Measurements from ENCODE around the gene PPP2R3A. TPM values are rescaled to one million over a fixed set of nuclear protein-coding genes. Genes with fewer than 3 reads are reported as not detected.
"Not testable (repeated sequence)": the region's sequence is repeated elsewhere in the genome, so short reads cannot be mapped to it uniquely, and the experiment has no call there.

PPP2R3A gene
- total RNA-seq, 2 experiments from 2014 or later: 0.04 to 0.07 TPM

DNA sequence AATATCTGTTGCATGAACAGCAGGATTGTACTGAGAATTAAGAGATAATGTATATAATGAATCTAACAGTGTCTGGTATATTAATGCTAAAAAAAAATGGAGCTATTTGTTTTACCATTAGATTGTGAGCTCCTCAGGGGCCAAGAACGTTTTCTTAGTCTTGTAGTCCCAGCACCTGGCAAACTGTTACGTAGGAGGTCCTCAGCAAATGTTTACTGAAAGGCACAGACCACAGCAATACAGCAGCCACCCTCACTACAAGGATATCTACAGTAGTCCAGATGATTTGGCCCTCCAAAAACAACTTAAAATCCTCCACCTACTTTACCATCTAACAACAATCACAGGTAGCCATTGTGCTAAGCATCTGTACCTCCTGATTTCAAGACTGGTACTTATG, 170.9 kb downstream of the PPP2R3A start:
- Mint-ChIP-seq H3K27me3 (no peaks in the 10 kb centered on the region), H3K4me1 (peaks cover 11% of the 10 kb centered on the region), H3K4me3 (no peak overlapping the region), H3K36me3 (ENCODE audit: low read depth) (no peaks in the 10 kb centered on the region), H3K9me3 (no peaks in the 10 kb centered on the region), H3K27ac (no peak overlapping the region)
- CTCF ChIA-PET: interaction anchor here (1.0 kb wide), 1 partner anchor 12 kb away, joined by 3 read pairs; no protein-coding TSS in a partner anchor
- no peak for DNase-seq
- POLR2A ChIA-PET: no interaction called here

DNA sequence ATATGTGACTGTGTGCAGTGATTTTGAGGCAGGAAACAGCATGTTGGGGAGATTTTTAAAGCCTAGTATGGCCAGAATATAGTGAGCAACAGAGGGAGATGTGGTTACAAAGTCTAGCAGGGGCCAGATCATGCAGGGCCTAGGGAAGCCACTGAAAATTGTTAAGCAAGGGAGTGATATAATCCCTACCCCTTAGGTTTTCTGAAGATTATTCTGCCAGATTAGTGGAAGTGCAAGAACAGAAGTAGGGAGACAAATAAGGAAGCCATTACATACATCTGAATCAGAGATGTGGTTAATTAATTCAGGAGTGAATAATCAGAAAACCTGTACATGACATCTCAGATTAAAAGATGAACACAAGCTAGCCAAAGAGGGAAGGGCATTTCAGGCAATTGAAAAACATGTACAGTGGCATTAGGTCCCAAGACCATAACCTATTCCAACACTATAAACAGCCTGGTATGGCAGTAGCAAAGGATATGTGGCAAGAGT, 175.8 kb downstream of the PPP2R3A start:
- POLR2A ChIA-PET: no interaction called here

DNA sequence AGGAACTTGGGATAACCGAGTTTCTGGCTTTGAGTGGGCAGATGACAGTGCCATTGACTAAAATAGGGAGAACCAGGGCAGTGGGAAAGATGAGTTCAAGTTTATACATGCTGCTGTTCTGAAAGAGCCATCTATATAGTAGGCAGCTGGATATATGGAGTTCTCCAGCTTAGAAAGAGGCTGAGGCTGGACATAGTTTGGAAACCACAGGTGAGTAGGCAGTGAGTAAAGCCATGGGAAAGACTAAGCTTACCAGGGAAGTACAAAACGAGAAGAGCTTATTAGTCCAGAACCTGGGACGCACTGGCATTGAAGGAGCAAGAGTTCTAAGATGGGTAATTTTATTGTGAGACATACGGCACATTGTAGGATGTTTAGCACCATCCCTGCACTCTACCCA, 176.4 kb downstream of the PPP2R3A start:
- no peaks in the 10 kb centered on the region for H3K9me3 Mint-ChIP-seq
- ChIA-PET CTCF (no interaction called here), POLR2A (no interaction called here)
- no peak for DNase-seq
- no peak overlapping the region for H3K27ac Mint-ChIP-seq
- H3K4me3 Mint-ChIP-seq: no peak overlapping the region
- peaks cover 6% of the 10 kb centered on the region for H3K36me3 Mint-ChIP-seq (ENCODE audit: low read depth)
- peaks cover 7% of the 10 kb centered on the region for H3K4me1 Mint-ChIP-seq
- H3K27me3 Mint-ChIP-seq: no peaks in the 10 kb centered on the region

More for the DNA sequence above, 175.8 kb downstream of the PPP2R3A start:
- peaks cover 7% of the 10 kb centered on the region for H3K4me1 Mint-ChIP-seq
- no peak overlapping the region for H3K4me3 Mint-ChIP-seq
- peaks cover 5% of the 10 kb centered on the region for H3K36me3 Mint-ChIP-seq (ENCODE audit: low read depth)
- no peak for DNase-seq
- H3K27me3 Mint-ChIP-seq: no peaks in the 10 kb centered on the region
- no peaks in the 10 kb centered on the region for H3K9me3 Mint-ChIP-seq
- CTCF ChIA-PET: no interaction called here
- no peak overlapping the region for H3K27ac Mint-ChIP-seq

DNA sequence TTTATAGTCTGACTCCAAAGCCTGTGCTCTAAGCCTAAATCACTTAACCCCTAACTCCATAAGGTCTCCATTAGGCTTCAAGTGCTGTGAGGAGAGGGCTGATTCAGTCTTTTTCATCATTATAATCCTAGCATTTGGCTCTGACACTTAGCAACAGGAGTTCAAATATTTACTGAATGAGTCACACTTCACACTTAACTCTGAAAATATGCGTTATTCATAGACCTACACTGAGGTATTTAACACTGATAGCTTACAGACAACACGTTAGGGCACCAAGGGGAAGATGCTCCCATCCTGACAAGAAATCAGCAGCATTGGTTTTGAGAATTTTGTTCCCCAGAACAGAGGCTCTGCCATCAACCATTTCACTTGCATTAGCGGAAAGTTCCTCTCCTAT, 177.1 kb downstream of the PPP2R3A start:
- H3K36me3 Mint-ChIP-seq (ENCODE audit: low read depth): peaks cover 8% of the 10 kb centered on the region
- H3K4me1 Mint-ChIP-seq: peaks cover 7% of the 10 kb centered on the region
- POLR2A ChIA-PET: no interaction called here
- H3K4me3 Mint-ChIP-seq: no peak overlapping the region
- H3K9me3 Mint-ChIP-seq: no peaks in the 10 kb centered on the region
- CTCF ChIA-PET: no interaction called here
- no peak overlapping the region for H3K27ac Mint-ChIP-seq
- DNase-seq: no peak
- H3K27me3 Mint-ChIP-seq: no peaks in the 10 kb centered on the region

DNA sequence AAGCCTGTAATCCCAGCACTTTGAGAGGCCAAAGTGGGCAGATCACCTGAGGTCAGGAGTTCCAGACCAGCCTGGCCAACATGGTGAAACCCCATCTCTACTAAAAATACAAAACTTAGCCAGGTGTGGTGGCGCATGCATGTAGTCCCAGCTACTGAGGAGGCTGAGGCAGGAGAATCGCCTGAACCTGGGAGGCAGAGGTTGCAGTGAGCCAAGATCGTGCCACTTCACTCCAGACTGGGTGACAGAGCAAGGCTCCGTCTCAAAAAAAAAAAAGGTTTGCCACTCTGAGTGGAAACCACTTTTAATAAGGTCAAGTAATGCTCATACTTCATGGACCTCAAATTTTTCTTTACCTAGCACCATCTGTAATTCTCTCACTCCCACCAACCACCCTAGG, 178.9 kb downstream of the PPP2R3A start:
- H3K36me3 Mint-ChIP-seq (ENCODE audit: low read depth): peaks cover 17% of the 10 kb centered on the region
- POLR2A ChIA-PET, H3K27me3 Mint-ChIP-seq, H3K4me1 Mint-ChIP-seq, H3K9me3 Mint-ChIP-seq, DNase-seq, H3K27ac Mint-ChIP-seq, H3K4me3 Mint-ChIP-seq: not testable (repeated sequence)
- CTCF ChIA-PET: interaction anchor here (1.0 kb wide), 1 partner anchor 79 kb away, joined by 4 read pairs; no protein-coding TSS in a partner anchor

DNA sequence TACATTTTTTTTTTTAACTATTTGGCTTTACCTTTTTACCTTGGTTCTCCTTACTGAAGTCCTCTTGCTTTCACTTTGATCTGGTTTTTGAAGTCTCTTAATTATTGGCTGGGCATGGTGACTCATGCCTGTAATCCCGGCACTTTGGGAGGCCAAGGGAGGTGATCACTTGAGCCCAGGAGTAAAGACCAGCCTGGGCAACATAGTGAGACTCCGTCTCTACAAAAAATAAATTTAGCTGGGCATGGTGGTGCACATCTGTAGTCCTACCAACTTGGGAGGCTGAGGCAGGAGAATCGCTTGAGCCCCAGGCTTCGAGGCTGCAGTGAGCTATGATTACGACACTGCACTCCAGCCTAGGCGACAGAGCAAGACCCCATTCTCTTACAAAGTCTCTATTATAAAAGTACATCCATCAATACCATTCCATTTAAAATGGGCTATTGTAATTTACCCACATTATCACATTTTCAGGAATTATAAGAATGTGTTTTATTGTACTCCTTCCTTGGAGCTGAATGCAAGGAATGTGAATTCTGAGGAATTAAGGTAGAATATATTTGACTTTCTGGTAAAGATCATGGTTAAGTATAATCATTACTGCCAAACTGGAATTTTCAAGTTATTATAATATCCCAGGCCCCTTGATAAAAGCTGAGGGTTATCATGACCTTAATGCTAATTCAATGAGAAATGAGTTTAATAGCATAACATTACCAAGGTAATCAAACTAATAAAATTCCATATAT, 181.6 kb downstream of the PPP2R3A start:
- peaks cover 27% of the 10 kb centered on the region for H3K4me1 Mint-ChIP-seq
- H3K36me3 Mint-ChIP-seq (ENCODE audit: low read depth): peaks cover 38% of the 10 kb centered on the region
- no peaks in the 10 kb centered on the region for H3K27me3 Mint-ChIP-seq
- H3K27ac Mint-ChIP-seq: no peak overlapping the region
- ChIA-PET POLR2A (interaction anchor here (0.5 to 0.7 kb wide), 2 partner anchors 186 to 1585 kb away, joined by 4 to 5 read pairs; no protein-coding TSS in a partner anchor), CTCF (no interaction called here)
- no peaks in the 10 kb centered on the region for H3K9me3 Mint-ChIP-seq
- H3K4me3 Mint-ChIP-seq: no peak overlapping the region
- no peak for DNase-seq

DNA sequence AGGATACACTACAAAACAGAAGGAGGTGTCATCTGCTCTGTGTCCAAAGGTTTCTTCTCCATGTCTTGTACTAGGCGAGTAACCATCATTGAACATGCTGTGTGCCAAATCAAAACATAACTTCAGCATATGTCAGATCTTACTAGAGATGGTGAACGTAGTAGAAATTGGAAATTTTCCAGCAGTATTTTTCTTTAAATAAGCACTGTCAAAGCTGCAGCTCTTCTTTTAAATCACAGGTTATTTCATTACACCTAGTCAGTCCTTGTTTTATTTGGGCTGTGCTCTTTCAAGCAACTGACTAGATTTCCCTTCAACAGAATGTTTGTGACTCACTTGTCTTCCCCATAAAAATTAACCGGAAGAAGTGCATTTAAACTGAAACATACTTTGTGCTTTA, 184.1 kb downstream of the PPP2R3A start:
- no peak overlapping the region for H3K4me3 Mint-ChIP-seq
- H3K36me3 Mint-ChIP-seq (ENCODE audit: low read depth): peaks cover 46% of the 10 kb centered on the region
- ChIA-PET CTCF (interaction anchor here (1.5 kb wide), 1 partner anchor 603 kb away, joined by 3 read pairs; the partner anchor contains the start of gene STAG1), POLR2A (no interaction called here)
- no peaks in the 10 kb centered on the region for H3K27me3 Mint-ChIP-seq
- H3K27ac Mint-ChIP-seq: peak overlapping the region; percentile 66
- H3K4me1 Mint-ChIP-seq: peaks cover 41% of the 10 kb centered on the region
- DNase-seq: no peak
- H3K9me3 Mint-ChIP-seq: no peaks in the 10 kb centered on the region

DNA sequence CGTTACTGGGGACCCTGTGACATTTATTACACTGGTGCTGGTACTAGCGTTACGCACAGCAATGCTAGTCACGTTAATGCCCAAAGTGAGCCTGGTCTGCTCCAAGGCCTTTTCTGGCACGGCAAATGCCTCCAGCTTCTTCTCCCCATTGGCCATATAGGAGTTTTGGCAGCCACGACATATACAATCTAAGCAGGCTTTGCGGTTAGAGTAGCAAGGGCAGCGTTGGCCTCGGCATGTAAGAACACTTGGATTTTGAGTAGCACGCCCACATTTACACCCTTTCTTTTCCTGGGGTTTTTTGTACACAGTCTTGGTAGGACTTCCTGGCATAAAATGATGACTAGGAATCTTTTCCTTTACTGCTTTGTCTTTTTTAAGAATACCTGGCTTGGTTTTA, 185.7 kb downstream of the PPP2R3A start:
- H3K9me3 Mint-ChIP-seq: no peaks in the 10 kb centered on the region
- peaks cover 47% of the 10 kb centered on the region for H3K4me1 Mint-ChIP-seq
- no peak overlapping the region for H3K4me3 Mint-ChIP-seq
- ChIA-PET CTCF (interaction anchor here (1.5 kb wide), 1 partner anchor 601 kb away, joined by 3 read pairs; the partner anchor contains the start of gene STAG1), POLR2A (no interaction called here)
- DNase-seq: no peak
- H3K27me3 Mint-ChIP-seq: no peaks in the 10 kb centered on the region
- peaks cover 46% of the 10 kb centered on the region for H3K36me3 Mint-ChIP-seq (ENCODE audit: low read depth)
- H3K27ac Mint-ChIP-seq: no peak overlapping the region

DNA sequence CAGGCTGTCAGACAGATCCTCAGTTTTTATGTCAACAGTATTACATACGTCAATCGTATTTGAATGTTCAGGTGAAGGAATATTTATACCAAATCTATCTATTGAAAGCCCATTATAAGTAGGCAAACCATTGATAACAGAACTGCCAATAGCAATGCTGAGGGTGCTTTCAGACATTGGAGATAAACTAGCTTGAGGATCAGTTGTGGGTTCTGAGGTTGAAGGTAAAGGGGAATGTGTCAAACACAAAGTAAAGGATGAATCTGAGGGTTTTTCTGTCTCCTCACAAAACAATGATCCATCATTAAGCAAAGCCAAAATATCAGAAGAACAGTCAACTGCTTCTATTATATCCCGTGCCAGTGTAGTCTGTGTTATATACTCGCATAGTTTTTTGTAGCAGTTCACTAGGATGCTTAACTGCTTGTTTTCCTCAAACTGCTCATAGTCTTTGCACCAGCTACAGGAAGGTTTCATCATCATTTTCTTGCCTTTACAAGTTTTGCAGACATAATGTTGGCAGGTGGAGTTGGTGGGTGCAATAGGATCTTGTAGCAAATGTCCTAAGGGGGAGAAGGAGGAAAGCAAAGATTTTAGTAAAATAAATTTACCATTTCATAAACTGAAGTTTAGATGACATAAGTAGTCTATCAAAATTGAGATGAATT, 186.8 kb downstream of the PPP2R3A start:
- POLR2A ChIA-PET: no interaction called here
- H3K9me3 Mint-ChIP-seq: no peaks in the 10 kb centered on the region
- no peak overlapping the region for H3K4me3 Mint-ChIP-seq
- CTCF ChIA-PET: no interaction called here
- peaks cover 42% of the 10 kb centered on the region for H3K36me3 Mint-ChIP-seq (ENCODE audit: low read depth)
- no peak for DNase-seq
- H3K27me3 Mint-ChIP-seq: no peaks in the 10 kb centered on the region
- peaks cover 48% of the 10 kb centered on the region for H3K4me1 Mint-ChIP-seq
- H3K27ac Mint-ChIP-seq: no peak overlapping the region

DNA sequence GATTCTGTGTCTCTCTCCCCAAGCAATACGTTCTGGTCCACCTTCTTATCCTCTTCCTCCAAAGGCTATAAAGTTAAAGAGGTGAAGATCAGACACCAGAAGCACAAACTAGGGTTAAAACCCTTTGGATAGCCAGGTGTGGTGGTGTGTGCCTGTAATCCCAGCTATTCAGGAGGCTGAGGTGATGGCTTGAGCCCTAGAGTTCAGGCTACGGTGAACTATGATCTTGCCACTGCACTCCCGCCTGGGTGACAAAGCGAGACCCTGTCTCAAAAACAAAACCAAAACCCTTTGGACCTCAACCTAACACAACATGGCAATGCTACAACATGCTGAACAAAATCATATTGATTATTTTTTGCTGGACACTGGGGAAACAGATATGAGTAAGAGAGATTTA, 187.4 kb downstream of the PPP2R3A start:
- ChIA-PET CTCF (no interaction called here), POLR2A (no interaction called here)
- no peaks in the 10 kb centered on the region for H3K9me3 Mint-ChIP-seq
- no peaks in the 10 kb centered on the region for H3K27me3 Mint-ChIP-seq
- H3K4me1 Mint-ChIP-seq: peaks cover 52% of the 10 kb centered on the region
- no peak for DNase-seq
- H3K36me3 Mint-ChIP-seq (ENCODE audit: low read depth): peaks cover 44% of the 10 kb centered on the region
- H3K27ac Mint-ChIP-seq: no peak overlapping the region
- no peak overlapping the region for H3K4me3 Mint-ChIP-seq

DNA sequence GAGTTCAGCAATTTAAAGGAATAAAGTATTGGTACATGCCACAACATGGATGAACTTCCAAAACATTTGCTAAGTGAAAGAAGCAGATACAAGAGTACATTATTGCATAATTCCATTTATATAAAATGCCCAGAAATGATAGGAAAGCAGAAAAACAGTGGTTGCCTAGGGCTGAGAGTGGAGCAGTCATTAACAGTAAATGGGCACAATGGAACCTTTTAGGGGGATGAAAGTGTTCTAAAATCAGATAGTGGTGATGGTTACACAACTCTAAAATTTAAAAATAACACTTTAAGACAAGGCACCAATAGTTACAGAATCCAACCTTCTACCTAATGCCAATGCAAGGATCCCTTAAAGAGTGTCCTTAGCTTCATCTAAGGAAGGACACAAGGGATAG, 196.0 kb downstream of the PPP2R3A start:
- H3K4me1 Mint-ChIP-seq: peaks cover 35% of the 10 kb centered on the region
- ChIA-PET CTCF (interaction anchor here (0.6 kb wide), 1 partner anchor 641 kb away, joined by 5 read pairs; no protein-coding TSS in a partner anchor), POLR2A (no interaction called here)
- H3K27me3 Mint-ChIP-seq: no peaks in the 10 kb centered on the region
- peaks cover 34% of the 10 kb centered on the region for H3K36me3 Mint-ChIP-seq (ENCODE audit: low read depth)
- H3K4me3 Mint-ChIP-seq: no peak overlapping the region
- no peak for DNase-seq
- peaks cover 2% of the 10 kb centered on the region for H3K9me3 Mint-ChIP-seq
- H3K27ac Mint-ChIP-seq: no peak overlapping the region

DNA sequence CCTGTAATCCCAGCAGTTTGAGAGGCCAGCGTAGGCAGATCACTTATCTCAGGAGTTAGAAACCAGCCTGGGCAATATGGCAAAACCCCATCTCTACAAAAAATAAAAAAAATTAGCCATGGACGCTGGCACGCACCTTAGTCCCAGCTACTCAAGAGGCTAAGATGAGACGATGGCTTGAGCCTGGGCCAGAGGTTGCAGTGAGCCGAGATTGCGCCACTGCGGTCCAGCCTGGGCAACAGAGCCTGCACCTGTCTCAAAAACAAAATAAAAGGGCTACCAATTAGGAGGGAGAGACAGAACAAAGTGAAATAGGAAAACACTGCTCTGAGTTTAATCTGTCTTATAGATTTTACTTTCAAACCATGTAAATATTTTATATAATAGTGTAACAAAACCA, 196.8 kb downstream of the PPP2R3A start:
- H3K36me3 Mint-ChIP-seq (ENCODE audit: low read depth): peaks cover 33% of the 10 kb centered on the region
- H3K27me3 Mint-ChIP-seq: no peaks in the 10 kb centered on the region
- no peak overlapping the region for H3K4me3 Mint-ChIP-seq
- DNase-seq: no peak
- H3K27ac Mint-ChIP-seq: no peak overlapping the region
- CTCF ChIA-PET: interaction anchor here (0.6 kb wide), 1 partner anchor 640 kb away, joined by 5 read pairs; no protein-coding TSS in a partner anchor
- H3K9me3 Mint-ChIP-seq: peaks cover 2% of the 10 kb centered on the region
- H3K4me1 Mint-ChIP-seq: peaks cover 40% of the 10 kb centered on the region
- POLR2A ChIA-PET: no interaction called here

DNA sequence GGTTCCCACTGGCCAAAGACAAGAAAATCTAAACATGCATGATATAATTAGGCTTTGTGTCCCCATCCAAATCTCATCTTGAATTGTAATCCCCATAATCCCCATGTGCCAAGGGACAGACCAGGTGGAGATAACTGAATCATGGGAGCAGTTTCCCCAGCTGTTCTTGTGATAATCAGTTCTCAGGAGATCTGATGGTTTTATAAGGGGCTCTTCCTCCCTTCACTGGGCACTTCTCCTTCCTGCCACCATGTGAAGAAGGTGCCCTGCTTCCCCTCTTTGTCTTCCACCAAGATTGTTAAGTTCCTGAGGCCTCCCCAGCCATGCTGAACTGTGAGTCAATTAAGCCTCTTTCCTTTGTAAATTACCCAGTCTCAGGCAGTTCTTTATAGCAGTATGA, 198.1 kb downstream of the PPP2R3A start:
- Mint-ChIP-seq H3K4me1 (peaks cover 44% of the 10 kb centered on the region), H3K36me3 (ENCODE audit: low read depth) (peaks cover 32% of the 10 kb centered on the region)
- POLR2A ChIA-PET, H3K27me3 Mint-ChIP-seq, H3K9me3 Mint-ChIP-seq, DNase-seq, H3K4me3 Mint-ChIP-seq, H3K27ac Mint-ChIP-seq: not testable (repeated sequence)
- CTCF ChIA-PET: interaction anchor here (0.9 to 1.1 kb wide), 2 partner anchors 19 to 589 kb away, joined by 3 read pairs; partner anchors contain the start of gene STAG1

Data from activated CD4-positive, alpha-beta T cell treated with anti-CD3 and anti-CD28 coated beads, Interleukin-2, amount 10 ng/mL, durations not matched to agents 7 days and 5 days (primary cell).